ENCODE results near the gene PATL2.
"Not testable (repeated sequence)": the region's sequence is repeated elsewhere in the genome, so short reads cannot be mapped to it uniquely, and the experiment has no call there.

The PATL2 gene

DNA sequence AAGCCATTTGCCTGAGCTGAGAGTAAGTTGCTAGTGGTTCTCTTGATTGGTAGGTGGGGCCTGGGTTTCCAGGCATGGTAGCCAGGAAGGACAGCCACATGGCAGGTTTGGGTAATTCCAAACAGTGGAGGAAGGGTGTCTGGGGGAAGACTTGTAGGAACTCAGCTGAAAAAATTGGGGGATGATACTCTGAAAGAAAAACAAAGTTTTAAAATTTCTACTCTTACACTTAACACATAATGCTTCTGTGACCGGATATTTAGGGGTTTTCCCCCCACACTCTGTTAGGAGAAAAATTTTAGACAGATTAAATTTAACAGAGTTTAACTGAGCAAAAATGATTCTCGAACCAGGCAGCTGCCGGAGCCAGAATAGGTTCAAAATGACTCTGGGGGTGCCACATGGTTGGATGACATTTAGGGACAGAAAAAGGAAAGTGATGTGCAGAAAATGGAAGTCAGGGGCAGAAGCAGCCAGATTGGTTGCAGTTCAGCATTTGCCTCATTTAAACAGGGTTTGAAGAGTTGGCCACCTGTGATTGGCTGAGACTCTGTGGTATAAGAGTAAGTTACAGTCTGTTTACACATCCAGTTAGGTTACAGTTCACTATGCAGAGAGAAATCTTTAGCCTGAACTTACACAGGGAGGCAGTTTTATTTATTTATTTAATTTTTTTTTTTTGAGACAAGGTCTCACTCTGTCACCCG is 8.3 kb upstream of the PATL2 start:
- no peak for DNase-seq (ENCODE audit: low spot score)

DNA sequence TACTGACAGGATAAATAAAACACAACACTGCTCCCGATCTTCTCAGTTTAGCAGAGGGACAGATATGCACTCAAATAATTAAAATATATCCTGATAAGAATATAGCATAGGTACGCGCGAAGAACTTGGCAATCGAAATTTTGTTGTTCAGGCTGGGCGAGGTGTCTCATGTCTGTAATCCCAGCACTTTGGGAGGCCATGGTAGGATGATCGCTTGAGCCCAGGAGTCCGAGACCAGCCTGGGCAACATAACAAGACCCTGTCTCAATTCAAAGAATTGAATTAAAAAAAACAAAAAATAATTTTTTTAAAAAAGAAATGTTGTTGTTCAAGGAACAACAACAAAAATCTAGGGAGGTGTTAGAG is 7.8 kb upstream of the PATL2 start:
- no peak for DNase-seq (ENCODE audit: low spot score)

DNA sequence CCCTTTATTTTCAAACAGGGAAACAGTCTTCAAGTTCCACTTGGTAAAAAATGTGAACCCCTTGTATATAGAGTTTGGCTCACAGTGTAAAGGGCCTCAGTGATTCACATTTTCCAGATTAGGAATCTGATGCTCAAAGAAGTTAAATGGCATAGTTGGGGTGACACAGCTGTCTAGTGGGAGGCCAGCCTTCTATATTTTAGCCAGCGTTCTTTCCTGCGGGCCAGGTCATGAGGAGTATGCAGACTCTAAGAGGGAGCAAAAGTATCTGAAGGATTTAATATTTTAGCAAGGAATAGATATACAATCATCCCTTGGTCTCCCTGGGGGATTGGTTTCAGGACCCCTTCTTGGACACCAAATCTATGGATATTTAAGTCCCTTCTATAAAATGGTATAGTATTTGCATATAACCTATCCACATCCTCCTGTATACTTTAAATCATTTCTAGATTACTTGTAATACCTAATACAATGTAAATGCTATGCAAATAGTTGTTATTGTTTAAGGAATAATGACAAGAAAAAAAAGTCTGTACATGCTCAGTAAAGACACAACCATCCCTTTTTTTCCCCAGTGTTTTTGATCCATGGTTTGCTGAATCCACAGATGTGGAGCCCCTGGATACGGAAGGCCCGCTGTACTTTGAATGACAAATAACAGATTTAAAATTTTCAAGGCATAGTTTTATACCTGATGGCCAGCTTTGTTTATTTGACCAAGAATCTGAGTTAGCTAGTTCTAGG is 7.2 kb upstream of the PATL2 start:
- DNase-seq (ENCODE audit: low spot score): no peak

DNA sequence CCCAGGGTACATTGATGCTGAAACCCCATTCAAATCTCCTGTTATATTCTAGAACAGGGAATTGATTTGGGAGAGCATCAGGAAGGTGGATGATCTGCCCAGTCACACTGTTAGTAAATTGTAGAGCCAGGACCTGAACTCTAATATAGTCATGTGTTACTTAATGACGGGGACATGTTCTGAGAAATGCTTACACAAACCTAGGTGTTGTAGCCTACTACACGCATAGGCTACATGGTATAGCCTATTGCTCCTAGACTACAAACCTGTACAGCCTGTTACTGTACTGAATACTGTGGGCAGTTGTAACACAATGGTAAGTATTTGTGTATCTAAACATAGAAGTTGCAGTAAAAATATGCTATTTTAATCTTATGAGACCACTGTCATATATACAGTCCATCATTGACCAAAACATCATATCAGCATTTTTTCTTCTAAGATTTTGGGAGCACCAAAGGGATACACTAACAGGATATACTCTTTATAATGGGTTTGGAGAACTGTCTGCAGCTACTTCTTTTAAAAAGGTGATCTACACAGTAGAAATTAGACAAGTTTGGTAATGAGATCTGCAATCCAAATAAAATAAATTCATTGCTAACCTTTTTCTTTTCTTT is 6.0 kb upstream of the PATL2 start:
- DNase-seq (ENCODE audit: low spot score): no peak

DNA sequence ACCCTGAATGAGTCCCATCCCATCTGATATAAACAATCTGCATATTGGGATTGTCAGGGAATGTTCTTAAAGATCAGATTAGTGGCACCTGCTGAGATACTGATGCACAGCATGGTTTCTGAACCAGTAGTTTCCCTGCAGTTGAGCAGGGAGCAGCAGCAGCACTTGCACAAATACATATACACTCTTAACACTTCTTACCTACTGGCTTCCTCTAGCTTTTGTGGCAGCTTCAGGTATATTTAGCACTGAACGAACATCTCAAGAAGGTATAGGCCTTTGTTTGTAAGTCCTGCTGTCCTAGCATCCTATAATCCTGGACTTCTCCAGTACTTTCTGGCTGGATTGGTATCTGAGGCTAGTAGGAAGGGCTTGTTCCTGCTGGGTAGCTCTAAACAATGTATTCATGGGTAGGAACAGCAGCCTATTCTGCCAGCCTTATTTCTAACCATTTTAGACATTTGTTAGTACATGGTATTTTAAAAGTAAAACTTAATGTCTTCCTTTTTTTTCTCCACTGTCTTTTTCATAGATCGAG is 4.7 kb upstream of the PATL2 start:
- DNase-seq (ENCODE audit: low spot score): no peak

DNA sequence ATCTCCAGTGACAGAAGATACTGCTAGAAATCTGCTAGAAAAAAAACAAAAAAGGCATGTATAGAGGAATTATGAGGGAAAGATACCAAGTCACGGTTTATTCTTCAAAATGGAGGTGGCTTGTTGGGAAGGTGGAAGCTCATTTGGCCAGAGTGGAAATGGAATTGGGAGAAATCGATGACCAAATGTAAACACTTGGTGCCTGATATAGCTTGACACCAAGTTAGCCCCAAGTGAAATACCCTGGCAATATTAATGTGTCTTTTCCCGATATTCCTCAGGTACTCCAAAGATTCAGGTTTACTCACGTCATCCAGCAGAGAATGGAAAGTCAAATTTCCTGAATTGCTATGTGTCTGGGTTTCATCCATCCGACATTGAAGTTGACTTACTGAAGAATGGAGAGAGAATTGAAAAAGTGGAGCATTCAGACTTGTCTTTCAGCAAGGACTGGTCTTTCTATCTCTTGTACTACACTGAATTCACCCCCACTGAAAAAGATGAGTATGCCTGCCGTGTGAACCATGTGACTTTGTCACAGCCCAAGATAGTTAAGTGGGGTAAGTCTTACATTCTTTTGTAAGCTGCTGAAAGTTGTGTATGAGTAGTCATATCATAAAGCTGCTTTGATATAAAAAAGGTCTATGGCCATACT is 4.1 kb upstream of the PATL2 start:
- no peak for DNase-seq (ENCODE audit: low spot score)

DNA sequence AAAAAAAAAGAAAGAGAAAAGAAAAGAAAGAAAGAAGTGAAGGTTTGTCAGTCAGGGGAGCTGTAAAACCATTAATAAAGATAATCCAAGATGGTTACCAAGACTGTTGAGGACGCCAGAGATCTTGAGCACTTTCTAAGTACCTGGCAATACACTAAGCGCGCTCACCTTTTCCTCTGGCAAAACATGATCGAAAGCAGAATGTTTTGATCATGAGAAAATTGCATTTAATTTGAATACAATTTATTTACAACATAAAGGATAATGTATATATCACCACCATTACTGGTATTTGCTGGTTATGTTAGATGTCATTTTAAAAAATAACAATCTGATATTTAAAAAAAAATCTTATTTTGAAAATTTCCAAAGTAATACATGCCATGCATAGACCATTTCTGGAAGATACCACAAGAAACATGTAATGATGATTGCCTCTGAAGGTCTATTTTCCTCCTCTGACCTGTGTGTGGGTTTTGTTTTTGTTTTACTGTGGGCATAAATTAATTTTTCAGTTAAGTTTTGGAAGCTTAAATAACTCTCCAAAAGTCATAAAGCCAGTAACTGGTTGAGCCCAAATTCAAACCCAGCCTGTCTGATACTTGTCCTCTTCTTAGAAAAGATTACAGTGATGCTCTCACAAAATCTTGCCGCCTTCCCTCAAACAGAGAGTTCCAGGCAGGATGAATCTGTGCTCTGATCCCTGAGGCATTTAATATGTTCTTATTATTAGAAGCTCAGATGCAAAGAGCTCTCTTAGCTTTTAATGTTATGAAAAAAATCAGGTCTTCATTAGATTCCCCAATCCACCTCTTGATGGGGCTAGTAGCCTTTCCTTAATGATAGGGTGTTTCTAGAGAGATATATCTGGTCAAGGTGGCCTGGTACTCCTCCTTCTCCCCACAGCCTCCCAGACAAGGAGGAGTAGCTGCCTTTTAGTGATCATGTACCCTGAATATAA is 2.2 kb upstream of the PATL2 start:
- DNase-seq (ENCODE audit: low spot score): peak; percentile 32

DNA sequence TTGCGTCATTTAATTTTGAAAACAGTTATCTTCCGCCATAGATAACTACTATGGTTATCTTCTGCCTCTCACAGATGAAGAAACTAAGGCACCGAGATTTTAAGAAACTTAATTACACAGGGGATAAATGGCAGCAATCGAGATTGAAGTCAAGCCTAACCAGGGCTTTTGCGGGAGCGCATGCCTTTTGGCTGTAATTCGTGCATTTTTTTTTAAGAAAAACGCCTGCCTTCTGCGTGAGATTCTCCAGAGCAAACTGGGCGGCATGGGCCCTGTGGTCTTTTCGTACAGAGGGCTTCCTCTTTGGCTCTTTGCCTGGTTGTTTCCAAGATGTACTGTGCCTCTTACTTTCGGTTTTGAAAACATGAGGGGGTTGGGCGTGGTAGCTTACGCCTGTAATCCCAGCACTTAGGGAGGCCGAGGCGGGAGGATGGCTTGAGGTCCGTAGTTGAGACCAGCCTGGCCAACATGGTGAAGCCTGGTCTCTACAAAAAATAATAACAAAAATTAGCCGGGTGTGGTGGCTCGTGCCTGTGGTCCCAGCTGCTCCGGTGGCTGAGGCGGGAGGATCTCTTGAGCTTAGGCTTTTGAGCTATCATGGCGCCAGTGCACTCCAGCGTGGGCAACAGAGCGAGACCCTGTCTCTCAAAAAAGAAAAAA is 1.4 kb upstream of the PATL2 start:
- DNase-seq (ENCODE audit: low spot score): peak; percentile 54

DNA sequence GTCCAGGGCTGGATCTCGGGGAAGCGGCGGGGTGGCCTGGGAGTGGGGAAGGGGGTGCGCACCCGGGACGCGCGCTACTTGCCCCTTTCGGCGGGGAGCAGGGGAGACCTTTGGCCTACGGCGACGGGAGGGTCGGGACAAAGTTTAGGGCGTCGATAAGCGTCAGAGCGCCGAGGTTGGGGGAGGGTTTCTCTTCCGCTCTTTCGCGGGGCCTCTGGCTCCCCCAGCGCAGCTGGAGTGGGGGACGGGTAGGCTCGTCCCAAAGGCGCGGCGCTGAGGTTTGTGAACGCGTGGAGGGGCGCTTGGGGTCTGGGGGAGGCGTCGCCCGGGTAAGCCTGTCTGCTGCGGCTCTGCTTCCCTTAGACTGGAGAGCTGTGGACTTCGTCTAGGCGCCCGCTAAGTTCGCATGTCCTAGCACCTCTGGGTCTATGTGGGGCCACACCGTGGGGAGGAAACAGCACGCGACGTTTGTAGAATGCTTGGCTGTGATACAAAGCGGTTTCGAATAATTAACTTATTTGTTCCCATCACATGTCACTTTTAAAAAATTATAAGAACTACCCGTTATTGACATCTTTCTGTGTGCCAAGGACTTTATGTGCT is 721 bp upstream of the PATL2 start:
- peak; percentile 36 for DNase-seq (ENCODE audit: low spot score)

DNA sequence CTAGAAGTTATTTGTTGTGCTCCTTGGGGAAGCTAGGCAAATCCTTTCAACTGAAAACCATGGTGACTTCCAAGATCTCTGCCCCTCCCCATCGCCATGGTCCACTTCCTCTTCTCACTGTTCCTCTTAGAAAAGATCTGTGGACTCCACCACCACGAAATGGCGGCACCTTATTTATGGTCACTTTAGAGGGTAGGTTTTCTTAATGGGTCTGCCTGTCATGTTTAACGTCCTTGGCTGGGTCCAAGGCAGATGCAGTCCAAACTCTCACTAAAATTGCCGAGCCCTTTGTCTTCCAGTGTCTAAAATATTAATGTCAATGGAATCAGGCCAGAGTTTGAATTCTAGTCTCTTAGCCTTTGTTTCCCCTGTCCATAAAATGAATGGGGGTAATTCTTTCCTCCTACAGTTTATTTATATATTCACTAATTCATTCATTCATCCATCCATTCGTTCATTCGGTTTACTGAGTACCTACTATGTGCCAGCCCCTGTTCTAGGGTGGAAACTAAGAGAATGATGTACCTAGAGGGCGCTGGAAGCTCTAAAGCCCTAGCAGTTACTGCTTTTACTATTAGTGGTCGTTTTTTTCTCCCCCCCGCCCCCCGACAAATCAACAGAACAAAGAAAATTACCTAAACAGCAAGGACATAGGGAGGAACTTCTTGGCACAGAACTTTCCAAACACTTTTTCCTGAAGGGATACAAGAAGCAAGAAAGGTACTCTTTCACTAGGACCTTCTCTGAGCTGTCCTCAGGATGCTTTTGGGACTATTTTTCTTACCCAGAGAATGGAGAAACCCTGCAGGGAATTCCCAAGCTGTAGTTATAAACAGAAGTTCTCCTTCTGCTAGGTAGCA is 657 bp downstream of the PATL2 start:
- DNase-seq (ENCODE audit: low spot score): peak; percentile 26

DNA sequence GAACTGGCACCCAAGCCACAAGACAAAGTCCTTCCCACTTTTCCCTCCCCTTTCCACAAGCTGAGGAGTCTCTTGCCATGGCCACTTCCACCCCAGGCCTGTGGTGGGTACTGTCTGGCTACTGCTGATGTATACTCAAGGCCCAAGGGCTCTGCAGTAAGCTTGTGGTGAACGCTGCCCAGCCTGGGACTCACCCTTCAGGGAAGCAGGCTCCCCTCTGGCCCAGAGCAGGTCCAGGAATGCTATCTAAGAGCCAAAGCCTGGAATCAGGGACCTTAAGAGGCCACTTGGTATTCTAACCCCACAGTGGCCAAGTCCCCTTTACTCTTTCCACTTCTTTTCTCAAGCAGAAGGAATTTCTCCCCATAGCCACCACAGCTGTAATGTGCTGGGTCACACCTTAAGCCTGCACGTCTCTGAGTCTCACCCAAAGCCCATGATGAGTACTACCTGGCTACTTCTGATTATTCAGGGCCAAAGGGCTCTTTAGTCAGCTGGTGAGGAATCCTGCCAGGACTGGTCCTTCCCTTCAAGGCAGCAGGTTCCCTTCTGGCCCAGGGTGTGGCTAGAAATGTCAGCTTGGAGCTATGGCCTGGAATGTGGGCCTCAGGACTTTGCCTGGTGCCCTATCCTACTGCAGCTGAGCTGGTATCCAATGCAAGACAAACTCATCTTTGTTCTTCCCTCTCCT is 4.0 kb downstream of the PATL2 start:
- no peak for DNase-seq (ENCODE audit: low spot score)

DNA sequence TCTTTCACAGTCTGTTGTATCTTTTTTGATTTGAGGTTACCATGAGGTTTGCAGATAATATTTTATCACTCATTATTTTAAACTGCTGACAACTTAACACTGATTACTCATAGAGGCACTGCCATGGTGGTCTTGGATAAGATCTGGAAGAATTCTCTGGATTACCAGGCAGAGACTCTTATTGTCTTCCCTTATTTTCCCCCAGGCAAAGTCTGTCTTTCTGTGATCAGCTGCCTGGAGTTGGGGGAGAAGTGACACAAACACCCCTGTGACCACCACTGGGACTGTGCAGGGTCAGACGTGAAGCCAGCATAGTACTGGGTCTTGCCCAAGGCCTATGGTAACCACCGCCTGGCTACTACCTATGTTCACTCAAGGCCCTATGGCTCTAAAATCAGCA is 4.7 kb downstream of the PATL2 start:
- DNase-seq (ENCODE audit: low spot score): no peak

DNA sequence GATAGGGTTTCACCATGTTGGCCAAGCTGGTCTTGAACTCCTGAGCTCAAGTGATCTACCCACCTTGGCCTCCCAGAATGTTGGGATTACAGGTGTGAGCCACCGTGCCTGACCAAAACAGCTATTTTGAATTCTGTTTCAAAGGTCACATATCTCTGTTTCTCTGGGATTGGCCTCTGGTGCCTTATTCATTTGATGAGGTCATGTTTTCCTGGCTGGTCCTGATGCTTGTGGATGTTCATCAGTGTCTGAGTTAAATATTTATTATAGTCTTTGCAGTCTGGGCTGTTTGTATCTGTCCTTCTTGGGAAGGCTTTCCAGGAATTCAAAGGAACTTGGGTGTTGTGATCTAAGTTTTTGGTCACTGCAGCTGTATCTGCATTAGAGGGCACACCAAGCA is 5.1 kb downstream of the PATL2 start:
- DNase-seq (ENCODE audit: low spot score): no peak

DNA sequence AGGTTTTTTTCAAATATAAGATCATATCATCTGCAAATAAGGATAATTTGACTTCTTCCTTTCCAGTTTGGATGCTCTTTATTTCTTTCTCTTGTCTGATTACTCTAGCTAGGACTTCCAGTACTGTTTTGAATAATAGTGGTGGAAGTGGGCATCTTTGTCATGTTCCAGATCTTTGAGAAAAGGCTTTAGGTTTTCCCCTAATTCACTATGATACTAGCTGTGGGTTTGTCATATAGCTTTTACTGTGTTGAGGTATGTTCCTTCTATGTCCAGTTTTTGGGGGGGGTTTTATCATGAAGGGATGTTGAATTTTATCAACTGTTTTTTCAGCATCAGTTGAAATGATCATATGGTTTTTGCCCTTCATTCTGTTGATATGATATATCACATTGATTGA is 10.4 kb downstream of the PATL2 start:
- DNase-seq (ENCODE audit: low spot score): not testable (repeated sequence)

DNA sequence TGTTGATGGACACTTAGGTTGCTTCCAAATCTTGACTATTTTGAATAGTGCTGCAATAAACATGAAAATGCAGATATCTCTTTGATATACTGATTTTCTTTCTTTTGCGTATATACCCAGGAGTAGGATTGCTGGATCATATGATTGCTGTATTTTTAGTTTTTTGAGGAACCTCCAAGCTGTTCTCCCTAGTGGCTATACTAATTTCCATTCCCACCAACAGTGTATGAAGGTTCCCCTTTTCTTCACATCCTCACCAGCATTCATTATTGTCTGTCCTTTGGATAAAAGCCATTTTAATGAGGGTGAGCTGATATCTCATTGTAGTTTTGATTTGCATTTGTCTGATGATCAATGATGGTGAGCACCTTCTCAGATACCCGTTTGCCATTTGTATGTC is 12.5 kb downstream of the PATL2 start:
- no peak for DNase-seq (ENCODE audit: low spot score)

DNA sequence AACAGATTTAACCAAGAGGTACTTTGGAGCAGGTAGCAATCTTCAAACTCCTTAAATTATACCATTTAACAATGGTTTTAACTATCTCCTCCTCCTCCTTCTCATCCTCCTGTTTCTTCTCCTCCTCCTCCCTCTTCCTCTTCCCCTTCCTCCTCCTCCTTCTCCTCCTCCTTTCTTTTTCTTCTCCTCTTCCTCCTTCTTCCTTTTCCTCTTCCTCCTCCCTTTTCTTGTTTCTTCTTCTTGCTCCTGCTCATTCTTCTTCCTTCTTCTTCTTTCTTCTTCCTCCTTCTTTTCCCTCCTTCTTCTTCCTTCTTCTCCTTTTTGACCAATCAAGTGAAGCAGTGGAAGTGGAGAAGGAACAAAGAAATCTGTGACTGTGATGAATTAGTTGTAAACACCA is 14.1 kb downstream of the PATL2 start:
- no peak for DNase-seq (ENCODE audit: low spot score)

DNA sequence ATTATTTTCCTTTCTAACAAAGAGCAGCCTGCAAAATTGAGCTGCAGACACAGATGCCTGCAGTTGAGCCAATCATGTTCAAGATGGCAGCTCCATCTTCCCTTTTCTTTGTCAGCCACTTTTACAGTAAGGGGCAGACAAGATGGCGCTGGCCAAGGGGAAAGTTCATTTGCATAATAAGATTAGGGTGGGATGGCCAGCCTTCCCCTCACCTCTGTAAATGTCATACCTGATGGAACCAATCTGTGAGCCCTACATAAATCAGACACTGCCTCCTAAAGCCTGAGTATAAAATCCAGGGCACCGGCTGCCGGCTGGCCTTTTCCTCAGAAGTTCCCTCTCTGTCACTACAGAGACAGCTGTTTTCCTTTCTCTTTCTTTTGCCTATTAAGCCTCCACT is 15.8 kb downstream of the PATL2 start:
- no peak for DNase-seq (ENCODE audit: low spot score)

DNA sequence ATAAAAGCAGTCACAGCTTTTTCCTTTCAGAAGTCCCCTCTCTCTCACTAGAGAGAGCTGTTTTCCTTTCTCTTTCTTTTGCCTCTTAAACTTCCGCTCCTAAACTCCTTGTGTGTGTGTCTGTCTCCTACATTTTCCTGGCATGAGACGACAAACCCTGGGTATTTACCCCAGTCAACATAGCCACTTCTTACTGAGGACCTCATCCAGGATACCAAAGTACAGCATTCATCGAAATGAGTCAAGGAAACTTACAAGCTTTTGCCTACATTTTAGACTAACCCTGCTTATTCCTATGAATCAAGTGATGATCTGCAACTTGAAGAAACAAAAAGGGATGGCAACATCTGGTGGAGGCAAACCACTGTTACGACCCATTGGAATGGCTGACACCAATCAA is 16.7 kb downstream of the PATL2 start:
- no peak for DNase-seq (ENCODE audit: low spot score)

DNA sequence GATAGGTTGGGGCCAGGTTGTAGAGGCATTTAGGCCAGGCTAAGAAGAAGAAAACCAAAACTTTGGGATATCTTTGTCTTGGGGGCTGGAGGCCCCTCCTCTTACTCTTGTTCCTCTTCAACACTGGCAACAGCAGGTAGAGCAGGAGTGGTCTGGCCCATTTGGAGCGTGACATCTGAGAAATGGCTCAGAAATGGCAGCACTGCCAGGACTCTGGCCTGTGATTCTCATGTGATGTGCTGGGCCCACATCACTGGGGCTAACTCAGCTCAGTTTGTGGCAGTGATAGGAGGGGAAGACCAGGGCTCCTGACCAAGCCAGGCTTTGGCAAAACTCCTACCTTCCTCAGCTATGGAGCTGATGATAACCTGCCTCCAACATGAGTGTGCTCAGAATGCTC is 18.5 kb downstream of the PATL2 start:
- DNase-seq (ENCODE audit: low spot score): no peak

All from AG20443 (cell line).